ENCODE measurements around the gene PAQR9. TPM values are rescaled to one million over a fixed set of nuclear protein-coding genes. Genes with fewer than 3 reads are reported as not detected.
A peak's percentile ranks its signal among the peaks of the same experiment; 100 is the strongest.

PAQR9 gene
- total RNA-seq, 1 donor from 2014 or later: not detected

- DNase-seq (ENCODE audit: low read depth) (no peak), FAIRE-seq (no peak)
- H3K36me3 ChIP-seq (ENCODE audit: control insufficient read depth, insufficient read depth, low read length): no peaks in the 10 kb centered on the region
- H3K4me3 ChIP-seq (ENCODE audit: low read depth, low read length): no peak overlapping the region
- H3K27me3 ChIP-seq (ENCODE audit: control insufficient read depth, insufficient read depth, low read length): no peaks in the 10 kb centered on the region
- TF ChIP-seq CTCF (IDR thresholded peaks at IDR 0.05; ENCODE audit: insufficient read depth, low read length, severe bottlenecking): no peak
Observed at GRCh38 chr3:142934128-142934886, 29.2 kb downstream of the PAQR9 start.

- DNase-seq (ENCODE audit: low read depth): peak; percentile 52
- FAIRE-seq: no peak
- Histone ChIP-seq H3K27me3 (ENCODE audit: control insufficient read depth, insufficient read depth, low read length) (no peaks in the 10 kb centered on the region), H3K36me3 (ENCODE audit: control insufficient read depth, insufficient read depth, low read length) (no peaks in the 10 kb centered on the region), H3K4me3 (ENCODE audit: low read depth, low read length) (no peak overlapping the region)
- peak; percentile 5 for TF ChIP-seq CTCF (IDR thresholded peaks at IDR 0.05; ENCODE audit: insufficient read depth, low read length, severe bottlenecking)
Observed at GRCh38 chr3:142931222-142931621, 32.3 kb downstream of the PAQR9 start.

GRCh38 chr3:142930463-142930862, 33.0 kb downstream of the PAQR9 start:
- FAIRE-seq (no peak), DNase-seq (ENCODE audit: low read depth) (no peak)
- TF ChIP-seq CTCF (IDR thresholded peaks at IDR 0.05; ENCODE audit: insufficient read depth, low read length, severe bottlenecking): no peak
- Histone ChIP-seq H3K27me3 (ENCODE audit: control insufficient read depth, insufficient read depth, low read length) (no peaks in the 10 kb centered on the region), H3K36me3 (ENCODE audit: control insufficient read depth, insufficient read depth, low read length) (no peaks in the 10 kb centered on the region), H3K4me3 (ENCODE audit: low read depth, low read length) (no peak overlapping the region)

- no peaks in the 10 kb centered on the region for H3K36me3 ChIP-seq (ENCODE audit: control insufficient read depth, insufficient read depth, low read length)
- TF ChIP-seq CTCF (IDR thresholded peaks at IDR 0.05; ENCODE audit: insufficient read depth, low read length, severe bottlenecking): no peak
- no peak overlapping the region for H3K4me3 ChIP-seq (ENCODE audit: low read depth, low read length)
- FAIRE-seq (no peak), DNase-seq (ENCODE audit: low read depth) (no peak)
- H3K27me3 ChIP-seq (ENCODE audit: control insufficient read depth, insufficient read depth, low read length): no peaks in the 10 kb centered on the region
Observed at GRCh38 chr3:142929890-142930289, 33.6 kb downstream of the PAQR9 start.

- DNase-seq (ENCODE audit: low read depth): peak; percentile 64
Observed at GRCh38 chr3:142929109-142929508, 34.4 kb downstream of the PAQR9 start.

More at GRCh38 chr3:142929109-142929508, 34.4 kb downstream of the PAQR9 start:
- Histone ChIP-seq H3K4me3 (ENCODE audit: low read depth, low read length) (no peak overlapping the region), H3K27me3 (ENCODE audit: control insufficient read depth, insufficient read depth, low read length) (no peaks in the 10 kb centered on the region), H3K36me3 (ENCODE audit: control insufficient read depth, insufficient read depth, low read length) (no peaks in the 10 kb centered on the region)
- TF ChIP-seq CTCF (IDR thresholded peaks at IDR 0.05; ENCODE audit: insufficient read depth, low read length, severe bottlenecking): peak; percentile 65
- FAIRE-seq: peak; percentile 47

Data from bronchial epithelial cell (primary cell).